H1 (cell line): ENCODE measurements around the gene LACTB. TPM values are rescaled to one million over a fixed set of nuclear protein-coding genes. Genes with fewer than 3 reads are reported as not detected.

ENCODE experiments used
- CTCF ChIA-PET: fragments of 300-600 bp; sonication (Branson Sonifier 250); formaldehyde crosslinking; loops from one replicate; lab custom pipeline; 2021; ENCODE audit not compliant: partially characterized antibody; lab: Charles Lee
- POLR2A ChIA-PET: fragments of 300-600 bp; sonication (Branson Sonifier 250); formaldehyde crosslinking; loops from one replicate; lab custom pipeline; 2021; ENCODE audit warnings: inconsistent platforms; ENCODE audit not compliant: partially characterized antibody; lab: Charles Lee
- DNase-seq, 2 experiments: peaks; one replicate each; pipeline versions ENCODE4 v3.0.0 to v3.0.0-alpha.2; 2010 to 2022; ENCODE audit warnings: low spot score in 2 of 2, low read depth in 1 of 2, mixed read lengths in 1 of 2
- FAIRE-seq: peaks from 2 replicates; lab custom pipeline; 2011; peaks lifted over from hg19 to GRCh38; lab: Jason Lieb, UNC
- H2AFZ ChIP-seq: 2 replicates; pipeline ENCODE4 v1.8.1; 2012; ENCODE audit warnings: low read length, inconsistent platforms
- H2AK5ac ChIP-seq: 2 replicates; pipeline ENCODE4 v1.6.1; 2013; ENCODE audit warnings: low read depth, low read length
- H2BK120ac ChIP-seq: replicated peaks from 2 replicates; pipeline ENCODE3; 2013; ENCODE audit warnings: low read depth, low read length, inconsistent platforms
- H2BK12ac ChIP-seq: 2 replicates; pipeline ENCODE4 v1.6.1; 2013; ENCODE audit warnings: low read depth, low read length
- H2BK15ac ChIP-seq: 2 replicates; pipeline ENCODE4 v1.6.1; 2013; ENCODE audit warnings: low read length
- H2BK20ac ChIP-seq: 2 replicates; pipeline ENCODE4 v1.6.1; 2013; ENCODE audit warnings: low read length
- H2BK5ac ChIP-seq: 2 replicates; pipeline ENCODE4 v1.6.1; 2013; ENCODE audit warnings: low read depth, low read length
- H3K14ac ChIP-seq: 2 replicates; pipeline ENCODE4 v1.6.1; 2013; ENCODE audit warnings: inconsistent platforms; ENCODE audit not compliant: insufficient read length
- H3K18ac ChIP-seq: 2 replicates; pipeline ENCODE4 v1.6.1; 2013; ENCODE audit warnings: low read length; ENCODE audit errors: extremely low read depth
- H3K23ac ChIP-seq: 2 replicates; pipeline ENCODE4 v1.6.1; 2013; ENCODE audit warnings: inconsistent platforms; ENCODE audit not compliant: insufficient read length
- H3K23me2 ChIP-seq: 2 replicates; pipeline ENCODE4 v1.6.1; 2013; ENCODE audit warnings: low read depth, low read length
- H3K27ac ChIP-seq: 2 replicates; pipeline ENCODE4 v1.6.1; 2011; ENCODE audit warnings: low read depth, low read length, inconsistent platforms
- H3K27me3 ChIP-seq, 4 experiments: replicated peaks in 1 of 4; 1 replicate in 1 of 4; 2 replicates in 3 of 4; pipeline versions ENCODE4 v1.6.1 to v1.8.1; 2011 to 2013; ENCODE audit warnings: low read length in 3 of 4, mild to moderate bottlenecking in 3 of 4, inconsistent platforms in 2 of 4, mixed read lengths in 2 of 4, moderate library complexity in 1 of 4; ENCODE audit not compliant: control insufficient read depth in 3 of 4, insufficient read depth in 3 of 4; ENCODE audit errors: extremely low read depth in 1 of 4
- H3K36me3 ChIP-seq, 4 experiments: 2 replicates each; pipeline versions ENCODE4 v1.6.1 to v1.8.1; 2011 to 2013; ENCODE audit warnings: mild to moderate bottlenecking in 4 of 4, low read length in 3 of 4, moderate library complexity in 2 of 4, control low read depth in 1 of 4, inconsistent platforms in 1 of 4; ENCODE audit not compliant: insufficient read depth in 4 of 4, control insufficient read depth in 2 of 4
- H3K4ac ChIP-seq: replicated peaks from 2 replicates; pipeline ENCODE3; 2013; ENCODE audit warnings: low read length, low read depth, mixed read lengths, inconsistent platforms; ENCODE audit not compliant: insufficient read length
- H3K4me1 ChIP-seq, 4 experiments: replicated peaks in 1 of 4; 1 replicate in 1 of 4; 2 replicates in 3 of 4; pipeline versions ENCODE4 v1.6.1 to v1.8.1; 2011 to 2013; ENCODE audit warnings: low read length in 3 of 4, inconsistent platforms in 2 of 4, mixed read lengths in 1 of 4; ENCODE audit not compliant: insufficient read depth in 4 of 4, control insufficient read depth in 3 of 4
- H3K4me2 ChIP-seq, 2 experiments: 2 replicates each; pipeline versions ENCODE4 v1.6.1 to v1.8.1; 2011 to 2013; ENCODE audit warnings: low read depth in 2 of 2, low read length in 2 of 2, control low read depth in 1 of 2, inconsistent platforms in 1 of 2, mild to moderate bottlenecking in 1 of 2; ENCODE audit not compliant: insufficient read depth in 1 of 2
- H3K4me3 ChIP-seq, 4 experiments: fragments of 200-600, 300-600 bp in 1 of 4; sonication (generic), shearing (Covaris generic), sonication (Bioruptor Twin) in 1 of 4; 2 replicates each; pipeline versions ENCODE4 v1.5.1 to v1.8.1; 2011 to 2016; ENCODE audit warnings: low read length in 4 of 4, low read depth in 3 of 4, control low read depth in 2 of 4, inconsistent platforms in 2 of 4, mild to moderate bottlenecking in 2 of 4, mixed read lengths in 1 of 4, moderate library complexity in 1 of 4; ENCODE audit not compliant: insufficient read depth in 2 of 4; ENCODE audit errors: extremely low read depth in 1 of 4
- H3K56ac ChIP-seq: replicated peaks from 2 replicates; pipeline ENCODE3; 2013; ENCODE audit warnings: low read depth, mild to moderate bottlenecking, mixed read lengths, low read length, inconsistent platforms; ENCODE audit not compliant: insufficient read length
- H3K79me1 ChIP-seq: 2 replicates; pipeline ENCODE4 v1.6.1; 2013; ENCODE audit warnings: low read depth, low read length, control low read depth
- H3K79me2 ChIP-seq, 2 experiments: 2 replicates each; pipeline versions ENCODE4 v1.6.1 to v1.8.1; 2012 to 2013; ENCODE audit warnings: low read length in 2 of 2, mild to moderate bottlenecking in 2 of 2, inconsistent platforms in 1 of 2; ENCODE audit not compliant: insufficient read depth in 2 of 2, control insufficient read depth in 1 of 2
- H3K9ac ChIP-seq, 4 experiments: replicated peaks in 1 of 4; 1 replicate in 1 of 4; 2 replicates in 3 of 4; pipeline versions ENCODE4 v1.6.1 to v1.8.1; 2011 to 2013; ENCODE audit warnings: low read depth in 3 of 4, low read length in 3 of 4, control low read depth in 2 of 4, mild to moderate bottlenecking in 2 of 4, moderate library complexity in 2 of 4, inconsistent platforms in 1 of 4; ENCODE audit errors: extremely low read depth in 1 of 4
- H3K9me3 ChIP-seq, 2 experiments: 2 replicates each; pipeline versions ENCODE4 v1.6.1 to v1.8.1; 2012 to 2013; ENCODE audit warnings: mild to moderate bottlenecking in 2 of 2, moderate library complexity in 2 of 2, control low read depth in 1 of 2, inconsistent platforms in 1 of 2, low read depth in 1 of 2, low read length in 1 of 2, mixed read lengths in 1 of 2; ENCODE audit not compliant: insufficient read depth in 2 of 2
- H4K20me1 ChIP-seq, 2 experiments: replicated peaks in 1 of 2; 2 replicates each; pipeline versions ENCODE3 to v1.8.1; 2011 to 2013; ENCODE audit warnings: inconsistent platforms in 2 of 2, low read length in 2 of 2, mild to moderate bottlenecking in 1 of 2; ENCODE audit not compliant: insufficient read depth in 2 of 2, control insufficient read depth in 1 of 2
- H4K5ac ChIP-seq: 2 replicates; pipeline ENCODE4 v1.6.1; 2013; ENCODE audit warnings: low read length, low read depth, mixed read lengths, inconsistent platforms; ENCODE audit not compliant: insufficient read length
- H4K8ac ChIP-seq: 2 replicates; pipeline ENCODE4 v1.8.0; 2013; ENCODE audit warnings: mild to moderate bottlenecking, moderate library complexity, low read length, inconsistent platforms; ENCODE audit not compliant: insufficient read depth; ENCODE audit errors: extremely low read depth
- H4K91ac ChIP-seq: replicated peaks from 2 replicates; pipeline ENCODE3; 2013; ENCODE audit warnings: low read length, mixed read lengths, inconsistent platforms; ENCODE audit not compliant: insufficient read length
- CHD1 ChIP-seq: IDR thresholded peaks from 2 replicates; pipeline ENCODE4 v1.6.1; 2012; ENCODE audit warnings: low read depth, low read length, improper control_type of control experiment
- NRF1 ChIP-seq: IDR thresholded peaks from 2 replicates; pipeline ENCODE4 v1.6.1; 2011; ENCODE audit warnings: mild to moderate bottlenecking, low read depth, low read length, improper control_type of control experiment
- WGBS, 2 experiments: shearing (Covaris generic) in 1 of 2; methylation state at CpG; one replicate each; pipeline versions ENCODE4 v1.1.6 to v1.1.7; 2013 to 2015; ENCODE audit warnings: low lambda C conversion rate in 2 of 2, mixed read lengths in 2 of 2, inconsistent platforms in 1 of 2, low coverage in 1 of 2, missing lambda C conversion rate in 1 of 2; ENCODE audit not compliant: insufficient replicate concordance in 2 of 2, insufficient coverage in 1 of 2, insufficient read length in 1 of 2; ENCODE audit errors: extremely low coverage in 1 of 2, missing lambda C conversion rate in 1 of 2; 5-methylcytosine and 5-hydroxymethylcytosine counted together
- polyA plus RNA-seq, 7 experiments: library from polyadenylated mRNA; depleted of rRNA in 3 of 7; stranded (reverse) in 5 of 7; unstranded in 2 of 7; fragments of >200 nt in 5 of 7; fragments of 200-250 nt in 2 of 7; gene quantifications; 1 replicate in 5 of 7; 2 replicates in 1 of 7; 4 replicates in 1 of 7; pipeline versions ENCODE4 v1.2.1 to v1.2.3, GENCODE V29; 2011 to 2013; ENCODE audit warnings: missing spikeins in 2 of 7, mixed read lengths in 2 of 7
- total RNA-seq: library from RNA; stranded (reverse); fragmentation: NEBNext Ultra II Directional; extraction: Animal tissue kit (Norgen Biotek cat#: 25700); gene quantifications from 2 replicates; pipeline ENCODE4 v1.2.1, GENCODE V29; 2021

The LACTB gene
- total and polyA plus RNA-seq, 2 of the 8 experiments (the other 6 are each of a cell fraction or from before 2014, with no cell fraction given), result 5.8 to 14.9 TPM

DNA sequence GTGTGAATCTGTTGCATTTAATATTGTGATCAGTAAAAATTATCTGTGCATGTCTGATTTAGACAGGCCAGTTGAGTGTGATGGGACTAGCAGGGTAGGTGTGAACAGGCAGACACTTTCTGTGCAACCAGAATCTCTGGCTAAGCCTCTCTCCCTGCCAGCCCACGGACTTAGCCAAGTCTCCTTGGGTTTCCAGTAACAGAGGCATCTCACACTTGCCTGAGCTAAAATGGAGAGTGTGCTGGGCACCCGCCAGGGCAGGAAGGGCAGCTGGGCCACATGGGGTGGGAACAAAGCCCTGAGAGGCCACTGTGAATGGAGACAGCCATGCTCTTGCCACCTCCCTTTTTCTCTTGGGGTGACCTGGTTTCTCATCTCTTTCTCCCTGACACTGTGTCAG is 48.1 kb downstream of the LACTB start:
- H2BK20ac ChIP-seq, result no peak overlapping the region
- H2BK12ac ChIP-seq, result no peak overlapping the region
- H4K5ac ChIP-seq, result no peak overlapping the region
- H4K20me1 ChIP-seq, result no peaks in the 10 kb centered on the region
- no peak overlapping the region for H3K4me3 ChIP-seq
- H3K79me1 ChIP-seq, result no peaks in the 10 kb centered on the region
- WGBS, 2 experiments, result 92% methylated on average over 2 of the region's 2 CpGs; no CpG with 5 or more reads in 1 of the 2 experiments
- H3K9me3 ChIP-seq, result no peaks in the 10 kb centered on the region
- H2BK15ac ChIP-seq, result no peak overlapping the region
- no peak overlapping the region for H2BK5ac ChIP-seq
- H3K27me3 ChIP-seq, result no peaks in the 10 kb centered on the region
- POLR2A ChIA-PET, result interaction anchor here (1.0 kb wide), 1 partner anchor 10 kb away, joined by 4 read pairs; no protein-coding TSS in a partner anchor
- H4K91ac ChIP-seq, result no peak overlapping the region
- no peak overlapping the region for H3K18ac ChIP-seq
- H3K4ac ChIP-seq, result no peak overlapping the region
- CTCF ChIA-PET, result no interaction called here
- TF ChIP-seq NRF1 (no peak), CHD1 (no peak)
- peaks cover 0 to 9% (median 0%) of the 10 kb centered on the region in 4 experiments; a peak in 2 of 7 replicates for H3K4me1 ChIP-seq
- no peak overlapping the region for H2AK5ac ChIP-seq
- H2AFZ ChIP-seq, result no peak overlapping the region
- no peaks in the 10 kb centered on the region for H3K79me2 ChIP-seq
- no peak for FAIRE-seq
- no peak overlapping the region for H3K9ac ChIP-seq
- H3K56ac ChIP-seq, result no peak overlapping the region
- no peaks in the 10 kb centered on the region for H3K36me3 ChIP-seq
- no peak overlapping the region for H3K14ac ChIP-seq
- no peak overlapping the region for H3K23ac ChIP-seq
- no peaks in the 10 kb centered on the region; the same call in 1 of the 2 replicates for H3K23me2 ChIP-seq
- H3K27ac ChIP-seq, result no peak overlapping the region
- no peak overlapping the region for H4K8ac ChIP-seq
- DNase-seq, result peak in 1 of 2 experiments; percentile 35
- no peak overlapping the region for H3K4me2 ChIP-seq
- H2BK120ac ChIP-seq, result no peak overlapping the region
